Neural cell (in vitro differentiated cells): ENCODE results near the gene ASB4. TPM values are rescaled to one million over a fixed set of nuclear protein-coding genes. Genes with fewer than 3 reads are reported as not detected.

ENCODE experiments used
- H2AFZ ChIP-seq: fragments of 200-600, 300-800 bp; sonication (generic), shearing (Covaris generic); 2 replicates; pipeline ENCODE4 v1.6.0; 2014; ENCODE audit warnings: low read depth, mild to moderate bottlenecking, antibody characterized with exemption, low read length, moderate library complexity
- H3F3A ChIP-seq: fragments of 200-600 bp; shearing (Covaris generic); 2 replicates; pipeline ENCODE4 v1.6.1; 2016; ENCODE audit warnings: mild to moderate bottlenecking, moderate library complexity, mixed read lengths, antibody characterized with exemption, low read length; ENCODE audit not compliant: insufficient read depth, poor library complexity, severe bottlenecking
- H3K27ac ChIP-seq: fragments of 200-600, 300-800 bp; sonication (generic), shearing (Covaris generic); 2 replicates; pipeline ENCODE4 v1.5.1; 2014; ENCODE audit warnings: mild to moderate bottlenecking, low read length, moderate library complexity
- H3K27me3 ChIP-seq: fragments of 300-800, 200-600 bp; sonication (generic), shearing (Covaris generic); 2 replicates; pipeline ENCODE4 v1.6.0; 2014; ENCODE audit warnings: mild to moderate bottlenecking, low read depth, low read length, moderate library complexity; ENCODE audit not compliant: insufficient read depth
- H3K36me3 ChIP-seq: fragments of 300-800, 200-600 bp; sonication (generic), shearing (Covaris generic); 2 replicates; pipeline ENCODE4 v1.5.1; 2014; ENCODE audit warnings: mild to moderate bottlenecking, antibody characterized with exemption, low read length, moderate library complexity; ENCODE audit not compliant: insufficient read depth
- H3K4me2 ChIP-seq: fragments of 300-800, 200-600 bp; sonication (generic), shearing (Covaris generic); 2 replicates; pipeline ENCODE4 v1.6.0; 2014; ENCODE audit warnings: mild to moderate bottlenecking, low read length
- H3K4me3 ChIP-seq: fragments of 300-800, 200-600 bp; sonication (generic), shearing (Covaris generic); 2 replicates; pipeline ENCODE4 v1.5.1; 2014; ENCODE audit warnings: mild to moderate bottlenecking, low read length, moderate library complexity
- H3K79me2 ChIP-seq: fragments of 200-600 bp; shearing (Covaris generic); replicated peaks from 2 replicates; pipeline ENCODE4 v1.6.0; 2014; ENCODE audit warnings: mild to moderate bottlenecking, low read length, moderate library complexity; ENCODE audit not compliant: insufficient read depth
- H3K9ac ChIP-seq: fragments of 300-800, 200-600 bp; sonication (generic), shearing (Covaris generic); 2 replicates; pipeline ENCODE4 v1.6.1; 2016; ENCODE audit warnings: mild to moderate bottlenecking, low read length, mixed read lengths
- H3K9me2 ChIP-seq: fragments of 200-600 bp; shearing (Covaris generic); 2 replicates; pipeline ENCODE4 v1.6.1; 2016; ENCODE audit warnings: mild to moderate bottlenecking, low read length, mixed read lengths; ENCODE audit not compliant: insufficient read depth
- H3K9me3 ChIP-seq: fragments of 200-600, 300-800 bp; sonication (generic), shearing (Covaris generic); 2 replicates; pipeline ENCODE4 v1.6.1; 2016; ENCODE audit warnings: mild to moderate bottlenecking, mixed run types, low read length, moderate library complexity, mixed read lengths
- H4K20me1 ChIP-seq: fragments of 200-600 bp; shearing (Covaris generic); 2 replicates; pipeline ENCODE4 v1.6.1; 2016; ENCODE audit warnings: mild to moderate bottlenecking, mixed run types; ENCODE audit not compliant: insufficient read depth
- CTCF ChIP-seq: fragments of 450-650 bp; IDR thresholded peaks from 2 replicates; pipeline ENCODE4 v1.5.1; 2014; ENCODE audit warnings: antibody characterized with exemption, mild to moderate bottlenecking, moderate library complexity; ENCODE audit not compliant: poor library complexity, severe bottlenecking
- EP300 ChIP-seq: fragments of 450-650 bp; conservative IDR thresholded peaks from 2 replicates; pipeline ENCODE4 v1.6.1; 2014; ENCODE audit warnings: antibody characterized with exemption, mild to moderate bottlenecking, moderate library complexity; ENCODE audit not compliant: poor library complexity, severe bottlenecking
- EZH2 ChIP-seq: fragments of 200-600, 300-800 bp; shearing (Covaris generic), sonication (generic); IDR thresholded peaks from 2 replicates; pipeline ENCODE4 v1.6.1; 2014; ENCODE audit warnings: antibody characterized with exemption, low read length, borderline replicate concordance, mild to moderate bottlenecking; ENCODE audit not compliant: insufficient read depth, poor library complexity, severe bottlenecking
- MXI1 ChIP-seq: fragments of 450-650 bp; conservative IDR thresholded peaks from 2 replicates; pipeline ENCODE4 v1.6.1; 2014; ENCODE audit warnings: antibody characterized with exemption, mild to moderate bottlenecking; ENCODE audit not compliant: poor library complexity, severe bottlenecking
- POLR2AphosphoS5 ChIP-seq: IDR thresholded peaks from 2 replicates; pipeline ENCODE4 v1.6.1; 2012
- RAD21 ChIP-seq: fragments of 450-650 bp; conservative IDR thresholded peaks from 2 replicates; pipeline ENCODE4 v1.6.1; 2014; ENCODE audit warnings: antibody characterized with exemption, mild to moderate bottlenecking, moderate library complexity
- REST ChIP-seq: IDR thresholded peaks from 2 replicates; pipeline ENCODE4 v1.6.1; 2012; ENCODE audit warnings: borderline replicate concordance
- SMC3 ChIP-seq: fragments of 450-650 bp; conservative IDR thresholded peaks from 2 replicates; pipeline ENCODE4 v1.6.1; 2014; ENCODE audit warnings: antibody characterized with exemption, mild to moderate bottlenecking, moderate library complexity; ENCODE audit not compliant: poor library complexity
- TAF1 ChIP-seq: IDR thresholded peaks from 2 replicates; pipeline ENCODE4 v1.6.1; 2012; ENCODE audit warnings: low read depth
- polyA plus RNA-seq: library from polyadenylated mRNA; depleted of rRNA; stranded (reverse); fragments of >200 nt; gene quantifications from 2 replicates; pipeline ENCODE4 v1.2.3, GENCODE V29; 2014

The ASB4 gene
- polyA plus RNA-seq, 1 donor from 2014 or later = 0.11 TPM

GRCh38 chr7:95586951-95587301 lies 101.2 kb downstream of the ASB4 start:
- H3K4me3 ChIP-seq = no peak overlapping the region
- H2AFZ ChIP-seq = no peak overlapping the region
- no peaks in the 10 kb centered on the region for H3K9me3 ChIP-seq
- no peaks in the 10 kb centered on the region for H3K79me2 ChIP-seq
- no peaks in the 10 kb centered on the region for H3F3A ChIP-seq
- H3K9ac ChIP-seq = no peak overlapping the region
- no peaks in the 10 kb centered on the region for H3K27me3 ChIP-seq
- TF ChIP-seq RAD21 (no peak), MXI1 (no peak), REST (no peak), CTCF (no peak), SMC3 (no peak), POLR2AphosphoS5 (no peak), EZH2 (no peak), TAF1 (no peak), EP300 (no peak)
- H3K9me2 ChIP-seq = no peaks in the 10 kb centered on the region
- H4K20me1 ChIP-seq = no peaks in the 10 kb centered on the region
- H3K4me2 ChIP-seq = no peak overlapping the region
- no peaks in the 10 kb centered on the region for H3K36me3 ChIP-seq
- H3K27ac ChIP-seq = no peak overlapping the region

- H3K27ac ChIP-seq = no peak overlapping the region
- peaks cover 3% of the 10 kb centered on the region for H3K27me3 ChIP-seq
- H3K4me2 ChIP-seq = no peak overlapping the region
- no peak overlapping the region for H3K9ac ChIP-seq
- H3F3A ChIP-seq = no peaks in the 10 kb centered on the region
- no peak overlapping the region for H3K4me3 ChIP-seq
- no peaks in the 10 kb centered on the region for H4K20me1 ChIP-seq
- no peaks in the 10 kb centered on the region for H3K9me2 ChIP-seq
- TF ChIP-seq CTCF (no peak), REST (no peak), MXI1 (no peak), TAF1 (no peak), SMC3 (no peak)
- no peak overlapping the region for H2AFZ ChIP-seq
- H3K79me2 ChIP-seq = no peaks in the 10 kb centered on the region
- H3K36me3 ChIP-seq = no peaks in the 10 kb centered on the region
- H3K9me3 ChIP-seq = no peaks in the 10 kb centered on the region
Observed at GRCh38 chr7:95589031-95589430, 103.3 kb downstream of the ASB4 start.
